NOMO-1 treated with dmso at 0.1 percent for 144 hours (cell line): Measurements from ENCODE around the gene C2orf76.
"Not testable (repeated sequence)": the region's sequence is repeated elsewhere in the genome, so short reads cannot be mapped to it uniquely, and the experiment has no call there.

Experiments used
- DNase-seq: peaks from one replicate; lab custom pipeline; 2025; ENCODE audit not compliant: unreplicated experiment; lab: John Stamatoyannopoulos, UW

C2orf76 gene

DNA sequence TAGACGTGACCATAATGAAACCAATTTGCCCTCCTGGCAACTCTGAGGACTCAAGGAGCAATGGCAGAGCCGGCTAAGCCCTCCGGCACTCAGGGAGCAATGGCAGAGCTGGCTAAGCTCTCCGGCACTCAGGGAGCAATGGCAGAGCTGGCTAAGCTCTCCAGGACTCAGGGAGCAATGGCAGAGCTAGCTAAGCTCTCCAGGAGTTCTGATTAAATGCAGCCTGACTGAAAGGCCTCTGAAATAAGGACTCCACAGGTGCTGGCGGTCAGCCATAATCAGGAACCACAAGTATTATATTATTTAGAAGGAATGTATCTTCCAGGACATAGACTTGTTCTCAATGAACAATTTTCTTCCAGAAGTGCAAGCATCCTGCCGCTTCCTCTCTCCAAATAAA, 65.2 kb downstream of the C2orf76 start:
- DNase-seq, result no peak

DNA sequence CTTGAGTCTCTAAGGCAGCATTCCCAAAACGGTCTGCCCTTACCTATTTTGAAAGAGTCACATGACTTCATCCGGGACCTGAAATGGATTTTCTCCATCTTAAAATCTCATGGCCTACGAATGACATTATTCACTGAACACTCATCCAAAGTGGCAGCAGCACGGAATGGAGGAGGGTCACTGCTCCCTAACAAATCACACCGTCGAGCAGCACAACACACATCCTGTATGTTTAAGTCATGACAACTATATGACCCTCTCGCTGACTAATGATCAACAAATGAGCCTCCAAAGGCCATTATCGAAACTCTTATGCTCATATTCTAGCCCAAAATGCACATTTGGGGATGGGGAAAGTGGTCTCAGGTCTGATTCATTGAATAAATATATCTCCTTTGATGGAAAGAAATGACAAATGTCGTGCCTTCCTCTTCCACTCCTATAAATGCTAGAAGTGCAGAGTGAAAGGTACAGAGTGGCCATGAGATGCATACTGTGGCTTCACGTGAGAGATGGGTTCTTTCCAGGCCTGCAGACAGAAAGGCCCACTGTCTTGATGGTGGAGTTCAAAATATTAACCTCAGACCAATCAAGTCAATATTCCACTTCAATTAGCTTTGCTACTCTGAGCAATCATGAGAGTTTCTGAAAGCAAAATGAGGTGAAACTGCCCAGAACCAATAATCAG, 70.8 kb downstream of the C2orf76 start:
- DNase-seq, result no peak

DNA sequence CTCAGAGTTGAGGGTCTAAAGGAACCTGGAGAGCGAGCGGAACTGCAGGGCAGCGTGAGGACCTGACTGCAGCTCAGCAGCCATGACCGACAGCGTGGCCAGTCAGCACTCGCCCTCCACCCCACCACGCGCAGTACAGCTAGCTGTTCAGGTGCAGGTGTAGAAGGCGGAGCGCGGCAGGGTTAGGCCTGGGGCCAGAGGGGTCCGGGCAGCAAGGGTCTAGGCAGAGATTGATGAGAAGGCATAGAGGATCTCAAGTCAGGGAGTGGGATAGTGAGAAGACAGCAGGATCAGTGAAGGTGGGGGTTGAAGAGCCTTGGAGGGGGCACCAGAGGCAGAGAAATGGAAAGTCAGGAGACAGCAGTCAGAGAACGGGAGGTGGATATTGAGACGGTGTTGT, 72.0 kb downstream of the C2orf76 start:
- DNase-seq, result no peak

DNA sequence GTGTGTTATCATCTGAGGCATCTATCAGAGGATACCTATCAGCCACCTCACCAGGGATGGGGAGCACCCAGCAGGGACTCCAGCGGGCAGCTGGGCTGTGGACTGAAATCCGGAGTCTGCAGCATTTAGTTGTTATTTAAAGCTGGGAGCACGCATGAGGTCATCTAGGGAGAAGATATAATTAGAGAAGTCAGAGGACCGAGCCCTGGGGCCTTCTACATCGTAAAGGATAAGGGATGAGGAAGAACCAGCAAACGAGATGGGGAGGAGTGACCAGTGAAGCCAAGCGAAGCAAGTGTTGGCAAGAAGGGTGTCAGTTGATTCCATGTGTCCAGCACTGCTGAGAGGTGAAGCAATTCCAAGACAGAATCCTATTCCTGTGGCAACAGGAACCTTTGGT, 72.7 kb downstream of the C2orf76 start:
- DNase-seq, result no peak

DNA sequence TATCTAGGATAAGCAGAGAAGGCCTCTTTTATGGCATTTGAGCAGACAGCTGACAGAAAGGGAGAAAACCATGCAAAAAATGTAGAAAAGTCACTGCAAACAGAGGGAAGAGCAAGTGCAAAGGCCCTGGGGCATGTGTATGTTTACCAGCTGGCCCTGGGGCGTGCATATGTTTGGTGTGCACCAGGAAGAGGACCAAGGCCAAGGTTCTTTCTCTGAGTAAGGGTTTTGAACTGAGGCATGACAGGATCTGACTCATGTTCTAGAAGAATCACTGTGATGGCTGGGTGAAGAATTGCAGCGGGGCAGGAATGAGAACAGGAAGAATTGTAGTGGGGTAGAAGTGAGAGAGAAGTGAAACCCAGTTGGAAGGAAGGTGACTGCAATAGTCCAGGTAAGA, 73.4 kb downstream of the C2orf76 start:
- DNase-seq, result no peak

DNA sequence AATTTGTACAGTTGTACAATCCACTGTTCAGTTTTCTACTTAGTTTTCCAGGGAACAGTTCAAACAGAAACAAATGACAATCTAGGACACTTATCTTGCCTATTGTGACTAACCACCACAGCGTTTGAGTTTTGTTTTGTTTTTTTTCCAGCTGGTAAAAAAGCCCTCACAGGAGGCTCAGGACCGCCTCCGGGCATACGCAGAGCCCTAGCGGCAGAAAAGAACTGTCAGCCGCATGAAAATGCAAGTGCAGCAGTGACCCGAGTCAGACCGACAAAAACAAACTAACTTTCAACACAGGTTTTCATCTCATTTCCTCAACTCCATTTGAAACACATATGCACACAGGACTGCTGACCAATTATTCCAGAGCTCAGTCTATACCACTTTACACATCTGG, 74.4 kb downstream of the C2orf76 start:
- DNase-seq, result no peak

DNA sequence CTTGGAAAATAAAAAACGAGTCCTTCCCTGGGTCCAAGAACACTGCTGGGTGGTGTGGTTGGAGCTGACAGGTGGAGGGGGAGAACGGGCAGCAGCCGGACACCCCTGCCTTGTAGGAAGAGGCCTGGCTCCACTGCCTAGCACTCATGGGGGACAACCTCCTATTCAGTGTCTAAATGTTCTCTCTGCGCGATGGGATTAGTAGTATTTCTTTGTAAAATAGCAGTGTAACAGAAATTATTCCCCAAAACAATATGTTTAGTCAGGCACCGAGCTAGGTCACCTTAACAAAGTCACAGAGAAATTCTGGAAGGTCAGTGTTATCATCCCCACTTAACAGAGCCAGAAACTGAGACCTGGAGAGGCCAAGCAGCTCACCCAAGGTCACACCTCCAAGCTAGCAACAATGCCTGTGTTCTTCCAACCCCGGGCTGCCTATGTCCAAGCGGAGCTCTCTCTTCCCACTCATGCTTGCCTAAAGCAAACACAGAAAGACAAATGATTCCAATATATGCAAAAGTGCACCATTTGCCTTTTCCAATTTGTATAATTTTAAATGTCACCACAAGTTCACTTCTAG, 75.0 kb downstream of the C2orf76 start:
- no peak for DNase-seq

DNA sequence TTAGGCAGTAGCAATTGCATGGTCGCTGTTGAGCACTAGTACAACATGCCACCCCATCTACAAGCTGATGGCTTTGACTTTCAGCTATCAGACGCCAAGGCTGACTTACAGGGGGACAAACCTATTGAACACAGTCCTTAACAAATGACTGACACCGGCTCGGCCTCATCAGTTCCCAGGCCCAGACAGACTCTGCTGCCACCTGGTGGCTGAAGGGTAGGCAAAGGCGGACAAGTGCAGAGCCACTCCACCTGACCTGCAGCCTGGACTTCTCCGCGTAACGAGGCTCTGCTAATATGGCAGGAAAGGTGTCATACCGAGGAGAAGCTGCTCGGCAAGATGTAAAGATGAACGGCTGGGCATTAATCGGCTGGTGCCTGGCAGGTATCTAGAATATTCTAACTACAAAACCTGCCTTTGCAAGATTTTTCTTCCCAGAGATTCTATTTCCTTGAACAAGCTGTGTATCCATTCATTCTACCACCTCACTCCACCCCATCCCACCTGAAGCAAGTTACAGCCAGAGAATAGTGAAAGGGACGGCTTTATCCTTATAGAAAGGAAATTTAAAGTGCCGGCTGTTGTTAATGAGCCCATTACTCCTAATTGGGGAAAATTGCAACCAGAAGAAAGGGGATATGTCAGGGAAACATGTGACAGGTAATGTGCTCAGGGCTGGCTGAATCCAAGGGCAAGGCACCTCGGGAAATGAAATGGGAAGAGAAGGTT, 75.6 kb downstream of the C2orf76 start:
- DNase-seq, result no peak

DNA sequence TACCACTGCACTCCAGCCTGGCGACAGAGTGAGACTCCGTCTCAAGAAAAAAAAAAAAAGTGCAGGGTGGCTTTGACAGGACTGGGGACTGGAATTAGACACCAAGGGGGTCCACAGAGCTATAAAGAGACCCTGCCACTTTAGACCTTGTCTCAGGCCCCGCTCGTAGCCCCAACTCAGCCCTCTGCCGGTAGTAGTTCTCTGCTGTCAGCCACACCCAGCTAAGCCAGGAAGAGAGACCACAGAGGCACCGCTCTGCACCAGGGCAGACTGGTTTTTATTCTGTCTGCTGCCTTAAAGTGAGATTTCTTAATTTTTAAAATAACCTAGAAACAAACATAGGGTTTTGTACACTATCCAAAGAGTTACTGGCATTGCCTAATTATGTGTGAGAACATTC, 77.0 kb downstream of the C2orf76 start:
- no peak for DNase-seq

DNA sequence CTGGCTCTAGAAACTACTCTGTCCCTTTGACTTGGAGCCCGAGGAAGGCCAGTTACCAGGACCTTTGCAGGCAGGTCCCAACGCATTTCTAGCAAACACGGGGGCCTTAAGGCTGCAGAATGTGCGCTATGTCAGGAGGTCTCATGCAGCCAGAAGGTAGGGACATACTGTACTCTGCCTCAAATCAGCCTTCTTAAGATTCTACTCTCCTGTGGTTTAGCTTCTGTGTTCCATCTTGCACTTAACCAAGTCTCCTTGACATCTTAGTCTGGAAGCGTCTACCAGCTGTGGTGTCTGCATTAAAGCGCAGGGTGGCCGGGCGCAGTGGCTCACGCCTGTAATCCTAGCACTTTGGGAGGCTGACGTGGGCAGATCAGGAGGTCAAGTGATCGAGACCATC, 77.5 kb downstream of the C2orf76 start:
- DNase-seq, result no peak

DNA sequence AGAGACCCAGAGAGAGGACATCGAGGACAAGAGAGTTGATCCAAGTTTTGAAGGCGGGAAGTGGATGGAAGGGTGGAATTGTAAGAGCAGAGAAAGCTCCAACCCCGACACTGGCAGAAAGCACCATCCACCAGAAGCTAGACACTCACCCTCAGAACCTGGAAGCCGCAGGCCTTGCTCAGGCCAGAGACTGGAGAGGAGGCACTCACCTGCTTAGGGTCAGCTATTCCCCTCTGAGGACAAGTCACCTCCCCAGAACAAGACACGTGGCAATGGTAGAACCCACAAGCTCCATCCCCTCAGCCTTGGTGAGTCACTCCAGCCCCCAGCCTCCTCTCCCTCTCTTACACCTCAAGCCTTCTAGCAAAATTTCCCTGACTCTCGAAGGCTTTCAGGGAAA, 78.1 kb downstream of the C2orf76 start:
- no peak for DNase-seq

DNA sequence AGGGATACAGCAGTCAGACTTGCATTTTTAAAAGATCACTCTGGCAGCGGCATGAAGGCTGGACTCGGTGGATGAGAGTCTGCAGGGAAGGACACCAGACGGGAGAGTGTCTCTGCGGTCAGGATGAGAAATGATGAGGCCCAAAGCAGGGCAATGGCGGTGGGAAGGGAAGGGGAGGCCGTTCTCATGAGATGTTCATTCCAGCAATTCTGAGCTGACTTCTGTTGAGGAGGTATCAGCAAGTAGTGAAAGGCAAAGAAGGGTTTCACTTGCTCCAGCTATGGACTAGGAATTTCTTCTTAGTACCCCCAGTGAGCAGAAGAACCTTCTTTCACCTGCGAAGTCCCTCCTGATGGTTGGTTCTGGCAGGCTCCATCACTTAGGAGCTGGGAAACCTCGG, 80.0 kb downstream of the C2orf76 start:
- DNase-seq, result no peak

DNA sequence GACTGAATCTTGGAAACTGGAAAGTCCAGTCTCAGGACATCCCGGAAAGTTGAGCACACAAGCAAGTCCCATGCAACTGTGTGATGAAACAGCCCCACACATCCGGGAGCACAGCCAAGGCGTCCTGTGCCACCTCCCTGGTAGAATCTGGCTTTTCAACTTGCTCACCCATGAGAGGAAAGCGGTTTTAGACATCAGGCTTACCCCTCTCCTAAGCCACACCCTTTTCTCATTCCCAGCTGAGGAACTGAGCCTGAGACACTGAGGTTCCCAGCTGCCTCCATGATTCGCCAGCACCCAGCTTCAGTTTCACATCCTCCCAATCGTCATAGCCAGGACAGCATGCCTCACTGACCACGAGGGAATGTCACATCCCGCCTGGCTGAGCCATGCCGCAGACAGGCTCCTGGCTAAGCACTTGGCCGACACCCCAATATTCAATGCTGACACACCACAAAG, 82.7 kb downstream of the C2orf76 start:
- no peak for DNase-seq

DNA sequence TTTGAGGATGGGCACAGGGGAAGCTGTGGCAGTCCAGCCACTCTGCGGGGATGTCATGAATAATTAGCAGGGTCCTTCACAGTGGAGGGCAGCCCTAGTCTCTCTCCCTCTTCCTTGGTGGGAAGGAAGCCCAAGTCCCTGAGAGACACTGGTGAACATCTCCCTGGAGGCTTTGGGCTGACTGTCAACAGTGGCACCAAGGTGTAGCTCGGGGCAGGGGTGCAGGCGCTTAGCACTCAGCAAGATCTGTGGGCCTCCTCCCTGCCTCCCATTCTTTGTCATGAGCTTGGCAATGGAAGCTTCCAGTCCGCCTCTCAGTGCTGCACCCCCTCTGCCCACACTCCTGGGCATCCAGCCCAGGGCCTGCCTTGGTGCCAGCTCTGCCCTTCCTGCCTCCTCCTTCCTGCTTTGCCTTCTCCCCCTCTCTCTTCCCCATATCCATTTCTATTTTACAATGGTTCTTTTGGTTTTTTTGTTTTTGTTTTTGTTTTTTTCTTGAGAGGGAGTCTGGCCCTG, 83.6 kb downstream of the C2orf76 start:
- no peak for DNase-seq

DNA sequence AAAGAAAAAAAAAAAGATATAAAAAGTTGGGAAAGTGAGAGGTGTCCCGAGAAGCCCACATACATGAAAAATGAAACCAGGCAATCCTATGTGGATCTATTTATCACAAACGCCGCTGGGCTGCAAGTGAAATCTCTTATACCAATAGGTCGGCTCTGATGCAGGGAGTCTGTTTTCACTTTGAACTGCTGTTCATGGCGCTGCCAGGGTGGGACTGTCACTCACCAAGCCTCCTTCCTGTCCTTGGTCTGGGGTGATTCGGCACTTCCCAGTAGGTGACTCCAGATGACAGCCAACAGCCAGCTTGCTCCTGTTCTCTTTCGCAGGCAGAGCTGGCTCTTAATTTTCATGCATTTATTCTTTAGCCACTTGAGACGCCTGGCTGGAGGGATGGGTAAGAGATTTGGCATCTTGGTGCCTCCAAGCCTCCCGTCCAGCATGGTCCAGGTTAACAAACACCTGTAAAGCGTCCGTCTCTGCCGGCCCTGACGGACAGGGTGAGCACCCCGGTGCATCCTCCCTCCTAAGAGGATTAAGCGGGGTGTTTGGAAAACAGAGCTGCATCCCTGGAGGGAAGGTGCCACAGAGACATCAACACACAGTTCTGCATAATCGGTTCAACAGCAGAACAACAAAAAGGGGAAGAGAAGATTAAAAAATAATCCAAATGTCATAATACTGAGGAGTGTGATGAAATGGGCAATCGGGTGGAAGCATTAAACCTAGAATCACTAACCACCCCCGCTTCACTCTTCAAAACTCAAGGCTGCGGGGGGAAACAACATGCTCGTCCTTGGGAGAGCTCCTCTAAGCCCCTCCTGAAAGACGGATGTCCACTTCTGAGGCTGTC, 84.3 kb downstream of the C2orf76 start:
- DNase-seq, result peak; percentile 33

DNA sequence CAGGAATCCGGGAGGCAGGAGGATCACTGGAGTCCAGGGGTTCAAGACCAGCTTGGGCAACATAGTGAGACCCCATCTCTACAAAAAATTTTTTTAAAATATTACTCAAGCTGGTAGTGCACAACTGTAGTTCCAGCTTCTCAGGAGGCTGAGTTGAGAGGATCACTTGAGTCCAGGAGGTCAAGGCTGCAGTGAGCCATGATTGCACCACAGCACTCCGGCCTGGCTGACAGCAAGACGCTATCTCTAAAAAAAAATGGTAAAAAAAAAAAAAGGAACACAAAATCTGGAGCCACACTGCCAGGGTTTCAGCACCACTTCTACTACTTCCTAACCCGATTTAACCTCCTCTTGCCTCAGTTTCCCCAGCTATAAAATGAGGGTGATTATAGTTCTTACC, 86.0 kb downstream of the C2orf76 start:
- no peak for DNase-seq

DNA sequence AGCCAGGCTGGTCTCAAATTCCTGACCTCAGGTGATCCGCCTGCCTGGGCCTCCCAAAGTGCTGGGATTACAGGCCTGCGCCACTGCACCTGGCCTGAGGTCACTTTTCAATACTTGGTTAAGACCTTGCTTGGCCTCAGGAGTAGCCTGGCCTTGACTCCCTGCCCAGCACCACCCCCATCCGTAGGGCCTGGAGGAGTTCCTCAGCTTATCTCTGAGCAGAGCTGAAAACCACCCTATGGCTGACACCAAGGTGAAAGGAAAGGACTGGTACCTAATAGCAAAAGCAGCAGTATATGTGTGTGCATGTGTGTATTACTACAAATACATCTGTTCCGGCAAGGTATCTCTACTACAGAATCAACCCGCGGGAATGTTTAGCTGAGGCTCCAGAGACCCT, 87.0 kb downstream of the C2orf76 start:
- DNase-seq, result no peak

DNA sequence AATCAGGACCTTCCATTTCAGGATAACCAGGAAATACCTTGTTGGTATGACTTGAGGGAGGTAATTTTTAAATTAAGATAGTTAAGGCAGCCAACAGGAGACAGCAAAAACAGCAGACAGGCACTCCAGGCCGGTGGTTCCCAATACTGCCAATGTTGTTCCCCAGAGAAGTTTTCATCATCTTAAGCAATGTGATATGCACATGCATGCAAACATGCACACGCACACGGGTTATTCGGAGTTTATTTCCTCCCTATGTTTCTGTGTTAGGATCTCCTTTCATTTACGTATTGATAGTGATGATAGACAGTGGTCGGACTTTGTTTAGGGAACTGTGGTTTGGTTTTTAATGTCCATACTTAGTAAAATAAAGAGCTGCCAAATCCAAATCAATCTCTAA, 87.7 kb downstream of the C2orf76 start:
- no peak for DNase-seq

DNA sequence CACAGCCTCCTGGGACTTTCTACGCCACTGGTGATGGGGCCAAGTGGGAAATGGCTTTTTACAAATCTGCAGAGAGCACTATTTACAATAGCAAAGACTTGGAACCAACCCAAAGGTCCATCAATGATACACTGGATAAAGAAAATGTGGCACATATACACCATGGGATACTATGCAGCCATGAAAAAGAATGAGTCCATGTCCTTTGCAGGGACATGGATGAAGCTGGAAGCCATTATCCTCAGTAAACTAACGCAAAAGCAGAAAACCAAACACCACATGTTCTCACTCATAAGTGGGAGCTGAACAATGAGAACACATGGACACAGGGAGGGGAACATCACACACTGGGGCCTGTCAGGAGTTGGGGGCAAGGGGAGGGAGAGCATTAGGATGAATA, 88.2 kb downstream of the C2orf76 start:
- not testable (repeated sequence) for DNase-seq

DNA sequence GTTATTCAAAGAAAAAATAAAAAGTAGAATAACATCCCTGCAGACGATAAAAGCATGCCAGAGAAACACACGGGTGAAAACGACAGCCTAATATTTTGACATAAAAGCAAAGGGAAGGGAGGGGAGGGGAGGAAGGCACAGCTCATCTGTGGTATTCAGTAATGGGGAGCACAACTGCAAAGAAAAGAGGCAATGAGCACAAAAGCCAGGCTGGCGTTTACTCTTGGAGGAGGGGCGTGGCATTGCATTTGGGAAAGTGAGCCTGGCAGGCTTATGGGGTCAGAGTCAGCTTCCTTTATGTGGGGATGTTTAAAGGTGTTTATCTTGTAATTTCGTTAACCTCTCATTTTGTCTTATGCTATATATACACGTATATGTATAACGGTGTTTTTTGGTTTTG, 89.8 kb downstream of the C2orf76 start:
- DNase-seq, result no peak

DNA sequence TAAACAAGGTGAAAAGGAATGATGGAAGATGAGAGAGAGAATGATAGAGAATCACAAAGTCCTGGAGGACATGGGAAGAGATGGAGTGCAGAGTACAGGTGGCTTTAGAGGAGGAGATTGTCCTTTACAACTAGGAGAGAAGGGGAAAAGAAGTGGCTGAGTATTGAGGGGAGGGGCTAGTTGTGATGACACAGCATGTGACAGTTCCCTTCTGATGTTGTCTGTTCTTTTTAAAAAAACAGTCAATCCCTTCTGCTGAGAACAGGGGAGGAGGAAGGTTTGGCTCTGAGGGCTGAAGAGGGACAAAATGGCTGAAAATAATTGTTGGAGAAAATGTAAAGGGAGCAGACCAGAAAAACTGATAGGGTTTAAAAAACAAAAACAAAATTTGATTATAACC, 99.0 kb downstream of the C2orf76 start:
- no peak for DNase-seq
